ENCODE results near the gene GALNT14.

- TF ChIP-seq, protein P1, sequence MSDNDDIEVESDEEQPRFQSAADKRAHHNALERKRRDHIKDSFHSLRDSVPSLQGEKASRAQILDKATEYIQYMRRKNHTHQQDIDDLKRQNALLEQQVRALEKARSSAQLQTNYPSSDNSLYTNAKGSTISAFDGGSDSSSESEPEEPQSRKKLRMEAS (IDR thresholded peaks at IDR 0.05) = no peak
- TF ChIP-seq, protein P2, sequence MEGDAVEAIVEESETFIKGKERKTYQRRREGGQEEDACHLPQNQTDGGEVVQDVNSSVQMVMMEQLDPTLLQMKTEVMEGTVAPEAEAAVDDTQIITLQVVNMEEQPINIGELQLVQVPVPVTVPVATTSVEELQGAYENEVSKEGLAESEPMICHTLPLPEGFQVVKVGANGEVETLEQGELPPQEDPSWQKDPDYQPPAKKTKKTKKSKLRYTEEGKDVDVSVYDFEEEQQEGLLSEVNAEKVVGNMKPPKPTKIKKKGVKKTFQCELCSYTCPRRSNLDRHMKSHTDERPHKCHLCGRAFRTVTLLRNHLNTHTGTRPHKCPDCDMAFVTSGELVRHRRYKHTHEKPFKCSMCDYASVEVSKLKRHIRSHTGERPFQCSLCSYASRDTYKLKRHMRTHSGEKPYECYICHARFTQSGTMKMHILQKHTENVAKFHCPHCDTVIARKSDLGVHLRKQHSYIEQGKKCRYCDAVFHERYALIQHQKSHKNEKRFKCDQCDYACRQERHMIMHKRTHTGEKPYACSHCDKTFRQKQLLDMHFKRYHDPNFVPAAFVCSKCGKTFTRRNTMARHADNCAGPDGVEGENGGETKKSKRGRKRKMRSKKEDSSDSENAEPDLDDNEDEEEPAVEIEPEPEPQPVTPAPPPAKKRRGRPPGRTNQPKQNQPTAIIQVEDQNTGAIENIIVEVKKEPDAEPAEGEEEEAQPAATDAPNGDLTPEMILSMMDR (IDR thresholded peaks at IDR 0.05; ENCODE audit: control extremely low read depth in 1 of 3, insufficient read depth in 1 of 3, low read depth in 1 of 3, low read length in 3 of 3) = no peak
- TF ChIP-seq SP2 (IDR thresholded peaks at IDR 0.05; ENCODE audit: low read length) (no peak), TAF1 (IDR thresholded peaks at IDR 0.05; ENCODE audit: low read depth, low read length) (no peak), EP300 (IDR thresholded peaks at IDR 0.05; ENCODE audit: borderline replicate concordance in 1 of 2, low read depth in 2 of 2, low read length in 2 of 2) (no peak), RAD21 (IDR thresholded peaks at IDR 0.05 in 1 of 2, conservative IDR thresholded peaks at IDR 0.05 in 1 of 2; ENCODE audit: low read depth in 2 of 2, low read length in 2 of 2) (no peak), EZH2 (IDR thresholded peaks at IDR 0.05; ENCODE audit: low read depth, low read length, severe bottlenecking) (no peak), SIX5 (IDR thresholded peaks at IDR 0.05; ENCODE audit: low read depth, low read length) (no peak)
Observed at GRCh38 chr2:31136732-31137131, 1.5 kb downstream of the GALNT14 start.

Data from H1 (cell line).